NT2/D1 (cell line): Measurements from ENCODE around the gene FILIP1L.

Experiments used
- SUZ12 ChIP-seq: IDR thresholded peaks from 2 replicates; pipeline ENCODE4 v1.6.1; 2011; ENCODE audit not compliant: insufficient read length, insufficient read depth; ENCODE audit errors: extremely low read depth
- YY1 ChIP-seq: IDR thresholded peaks from 2 replicates; pipeline ENCODE4 v1.6.1; 2011; ENCODE audit not compliant: insufficient read length, insufficient read depth
- ZNF274 ChIP-seq: IDR thresholded peaks from 2 replicates; pipeline ENCODE4 v1.6.1; 2011; ENCODE audit warnings: mild to moderate bottlenecking, low read depth, low read length

GRCh38 chr3:100063929-100064461 lies 50.3 kb downstream of the FILIP1L start:
- no peak for TF ChIP-seq SUZ12
- no peak for TF ChIP-seq YY1
- TF ChIP-seq ZNF274, result no peak
